ENCODE data around the gene PLEKHG3.

GRCh38 chr14:64760916-64761315 lies 56.7 kb downstream of the PLEKHG3 start:
- TF ChIP-seq CTCF (conservative IDR thresholded peaks at IDR 0.05), result no peak
- no peak for TF ChIP-seq ZFX (IDR thresholded peaks at IDR 0.05)

Measured in C4-2B (cell line).